ENCODE measurements around the gene NT5C1A.

DNA sequence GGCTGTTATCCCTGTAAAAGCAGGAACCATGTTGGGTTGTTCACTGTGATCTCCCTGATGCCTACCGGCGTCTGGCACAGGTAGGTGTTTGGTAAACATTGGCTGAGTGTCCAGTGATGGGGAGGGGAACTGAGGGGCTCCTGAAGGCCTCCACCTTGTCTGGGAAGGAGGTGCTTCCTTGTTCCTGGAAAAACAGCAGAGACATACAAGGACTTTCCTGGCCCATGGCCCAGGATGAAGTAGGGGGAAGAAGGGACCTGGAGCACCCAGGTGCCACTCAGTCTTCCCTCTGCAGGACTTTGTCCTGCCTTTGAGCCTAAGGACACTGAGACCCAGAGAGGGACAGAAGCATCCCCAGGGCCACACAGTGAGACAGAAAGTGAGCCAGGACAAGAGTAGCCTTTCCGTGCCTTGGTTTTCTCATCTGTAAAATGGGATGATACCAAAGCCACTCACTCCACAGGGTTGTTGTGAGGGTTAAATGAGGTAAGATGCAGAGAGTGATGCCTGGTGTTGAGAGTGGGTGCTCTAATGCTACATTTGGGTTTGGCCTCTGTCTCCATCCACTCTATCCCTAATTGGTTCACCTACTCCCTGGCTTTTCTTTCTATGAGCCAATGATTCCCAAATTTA, 26.4 kb downstream of the NT5C1A start:
- TF ChIP-seq, protein P1, sequence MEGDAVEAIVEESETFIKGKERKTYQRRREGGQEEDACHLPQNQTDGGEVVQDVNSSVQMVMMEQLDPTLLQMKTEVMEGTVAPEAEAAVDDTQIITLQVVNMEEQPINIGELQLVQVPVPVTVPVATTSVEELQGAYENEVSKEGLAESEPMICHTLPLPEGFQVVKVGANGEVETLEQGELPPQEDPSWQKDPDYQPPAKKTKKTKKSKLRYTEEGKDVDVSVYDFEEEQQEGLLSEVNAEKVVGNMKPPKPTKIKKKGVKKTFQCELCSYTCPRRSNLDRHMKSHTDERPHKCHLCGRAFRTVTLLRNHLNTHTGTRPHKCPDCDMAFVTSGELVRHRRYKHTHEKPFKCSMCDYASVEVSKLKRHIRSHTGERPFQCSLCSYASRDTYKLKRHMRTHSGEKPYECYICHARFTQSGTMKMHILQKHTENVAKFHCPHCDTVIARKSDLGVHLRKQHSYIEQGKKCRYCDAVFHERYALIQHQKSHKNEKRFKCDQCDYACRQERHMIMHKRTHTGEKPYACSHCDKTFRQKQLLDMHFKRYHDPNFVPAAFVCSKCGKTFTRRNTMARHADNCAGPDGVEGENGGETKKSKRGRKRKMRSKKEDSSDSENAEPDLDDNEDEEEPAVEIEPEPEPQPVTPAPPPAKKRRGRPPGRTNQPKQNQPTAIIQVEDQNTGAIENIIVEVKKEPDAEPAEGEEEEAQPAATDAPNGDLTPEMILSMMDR (IDR thresholded peaks at IDR 0.05): no peak
- no peak for TF ChIP-seq POLR2A (IDR thresholded peaks at IDR 0.05)
